Endothelial cell of hepatic sinusoid (primary cell): ENCODE data around the gene CYP4F2.
"Not testable (repeated sequence)": the region's sequence is repeated elsewhere in the genome, so short reads cannot be mapped to it uniquely, and the experiment has no call there.

Source experiments
- in situ Hi-C: cut with HindIII; loops from 2 replicates; pipeline ENCODE4 v1.10.0; 2017; ENCODE audit warnings: low sequenced_read_pairs

Gene CYP4F2

DNA sequence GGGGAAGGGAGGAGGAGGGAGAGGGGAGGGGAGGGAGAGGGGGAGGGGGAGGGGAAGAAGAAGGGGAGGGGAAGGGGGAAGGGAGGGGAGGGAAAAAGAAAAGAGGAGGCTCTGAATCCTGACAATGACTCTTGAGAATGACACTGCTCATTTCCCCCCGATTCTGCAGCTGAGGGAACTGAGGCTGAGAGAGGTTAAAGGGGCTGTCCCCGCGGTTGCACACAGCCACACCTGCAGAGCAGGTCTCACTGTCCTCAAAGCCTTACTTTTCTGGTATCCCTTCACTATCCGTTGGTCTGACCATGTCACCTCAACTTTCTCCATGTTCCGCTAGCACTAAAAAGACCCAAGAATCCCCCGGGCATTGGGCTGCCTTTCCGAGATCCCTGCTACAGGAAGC, 35.4 kb downstream of the CYP4F2 start:
- in situ Hi-C loops: no loop called here

DNA sequence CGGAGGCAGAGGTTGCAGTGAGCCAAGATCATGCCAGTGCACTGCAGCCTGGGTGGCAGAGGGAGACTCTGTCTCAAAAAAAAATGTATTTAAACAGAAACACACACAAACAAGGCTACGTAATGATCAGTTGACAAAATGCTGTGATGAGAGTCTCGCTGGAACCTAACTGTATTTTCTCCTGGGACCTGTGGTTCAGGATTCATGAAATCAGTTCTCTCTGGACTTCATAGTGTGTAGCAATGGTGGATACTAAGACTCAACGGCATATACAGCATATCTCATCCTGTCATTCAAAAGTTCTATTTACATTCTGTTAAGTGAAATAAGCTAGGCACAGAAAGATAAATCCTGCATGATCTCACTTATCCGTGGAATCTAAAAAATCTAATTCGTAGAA, 37.4 kb downstream of the CYP4F2 start:
- in situ Hi-C loops: no loop called here

DNA sequence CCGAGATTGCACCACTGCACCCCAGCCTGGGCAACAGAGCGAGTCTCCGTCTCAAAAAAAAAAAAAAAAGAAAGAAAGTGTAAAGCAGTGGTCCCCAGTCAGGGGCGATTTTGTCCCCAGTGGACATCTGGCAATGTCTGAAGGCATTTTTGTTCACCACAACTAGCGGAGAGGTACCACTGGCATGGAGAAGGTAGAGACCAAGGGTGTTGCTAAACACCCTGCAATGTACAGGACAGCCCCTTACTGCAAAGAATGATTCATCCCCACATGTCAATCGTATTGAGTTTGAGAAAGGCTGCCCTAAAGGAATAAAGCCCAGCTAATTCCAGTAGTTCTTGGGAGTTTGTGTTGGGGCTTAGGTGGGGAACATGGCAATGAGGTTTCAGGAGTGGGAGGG, 38.7 kb downstream of the CYP4F2 start:
- in situ Hi-C loops: no loop called here

DNA sequence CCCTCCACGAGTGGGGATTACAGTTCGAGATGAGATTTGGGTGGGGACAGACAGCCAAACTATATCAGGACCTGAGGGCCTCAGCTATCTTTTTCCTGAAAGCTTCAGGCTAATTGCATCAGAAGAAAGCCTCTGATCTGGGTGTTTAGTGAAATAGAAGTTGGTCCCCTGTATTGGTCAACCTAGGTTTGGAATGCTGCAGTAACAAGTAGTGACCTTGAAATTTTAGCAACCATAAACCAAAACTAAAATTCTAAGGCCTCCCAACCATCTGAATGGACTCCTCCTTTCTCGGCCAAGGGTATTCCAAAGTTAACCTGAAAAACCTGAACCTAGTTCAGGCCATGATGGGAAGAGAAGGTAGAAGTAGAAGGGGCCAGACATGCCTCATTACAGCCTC, 47.5 kb downstream of the CYP4F2 start:
- in situ Hi-C loops: loop anchor here (5.0 kb wide), 1 partner anchor 97 kb away; the partner anchor contains the start of gene OR10H4

DNA sequence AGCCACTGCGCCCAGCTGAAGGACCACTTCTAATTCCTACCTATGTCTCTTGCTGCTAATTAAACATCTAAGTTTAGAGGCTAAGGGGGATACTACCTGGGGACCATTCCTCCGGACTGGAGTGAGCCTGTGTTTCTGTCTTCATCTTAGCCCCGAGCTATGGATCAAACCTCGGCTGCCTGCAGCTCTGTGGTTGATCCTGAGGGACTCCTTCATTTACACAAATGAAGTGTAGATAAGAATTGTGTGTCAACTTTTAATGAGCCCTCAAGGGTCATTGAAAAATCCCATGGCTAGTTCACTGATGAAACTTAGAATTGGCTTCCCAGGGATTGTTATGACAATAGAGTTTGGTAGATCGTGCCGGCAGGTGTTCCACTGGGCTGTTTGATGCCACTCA, 51.0 kb downstream of the CYP4F2 start:
- in situ Hi-C loops: no loop called here

DNA sequence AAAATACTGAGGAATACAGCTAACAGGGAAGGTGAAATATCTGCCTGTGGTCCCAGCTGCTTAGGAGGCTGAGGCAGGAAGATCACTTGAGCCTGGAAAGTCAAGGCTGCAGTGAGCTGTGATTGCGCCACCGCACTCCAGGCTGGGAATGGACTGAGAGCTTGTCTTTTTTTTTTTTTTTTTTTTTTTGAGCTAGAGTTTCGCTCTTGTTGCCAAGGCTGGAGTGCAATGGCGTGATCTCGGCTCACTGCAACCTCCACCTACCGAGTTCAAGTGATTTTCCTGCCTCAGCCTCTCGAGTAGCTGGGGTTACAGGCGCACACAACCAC, 54.0 kb downstream of the CYP4F2 start:
- in situ Hi-C loops: not testable (repeated sequence)

DNA sequence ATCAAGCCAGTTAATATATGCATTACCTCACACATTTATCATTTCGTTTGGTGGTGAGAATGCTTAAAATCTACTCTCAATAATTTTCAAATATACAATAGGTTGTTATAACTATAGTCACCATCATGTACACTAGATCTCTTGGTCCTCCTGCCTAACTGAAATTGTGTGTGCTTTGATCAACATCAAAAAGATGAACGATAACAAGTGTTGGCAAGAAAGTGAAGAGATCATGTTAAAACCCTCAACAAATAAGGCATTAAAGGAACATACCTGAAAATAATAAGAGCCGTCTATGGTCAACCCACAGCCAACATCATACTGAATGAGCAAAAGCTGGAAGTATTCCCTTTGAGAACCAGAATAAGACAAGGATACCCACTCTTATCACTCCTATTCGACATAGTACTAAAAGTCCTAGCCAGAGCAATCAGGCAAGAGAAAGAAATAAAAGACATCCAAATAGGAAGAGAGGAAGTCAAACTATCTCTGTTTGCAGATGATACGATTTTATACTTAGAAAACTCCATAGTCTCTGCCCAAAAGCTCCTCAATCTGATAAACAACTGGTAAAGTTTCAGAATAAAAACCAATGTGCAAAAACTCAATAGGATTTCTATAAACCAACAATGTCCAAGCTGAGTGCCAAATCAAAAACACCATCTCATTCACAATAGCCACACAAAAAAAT, 54.5 kb downstream of the CYP4F2 start:
- in situ Hi-C loops: no loop called here

DNA sequence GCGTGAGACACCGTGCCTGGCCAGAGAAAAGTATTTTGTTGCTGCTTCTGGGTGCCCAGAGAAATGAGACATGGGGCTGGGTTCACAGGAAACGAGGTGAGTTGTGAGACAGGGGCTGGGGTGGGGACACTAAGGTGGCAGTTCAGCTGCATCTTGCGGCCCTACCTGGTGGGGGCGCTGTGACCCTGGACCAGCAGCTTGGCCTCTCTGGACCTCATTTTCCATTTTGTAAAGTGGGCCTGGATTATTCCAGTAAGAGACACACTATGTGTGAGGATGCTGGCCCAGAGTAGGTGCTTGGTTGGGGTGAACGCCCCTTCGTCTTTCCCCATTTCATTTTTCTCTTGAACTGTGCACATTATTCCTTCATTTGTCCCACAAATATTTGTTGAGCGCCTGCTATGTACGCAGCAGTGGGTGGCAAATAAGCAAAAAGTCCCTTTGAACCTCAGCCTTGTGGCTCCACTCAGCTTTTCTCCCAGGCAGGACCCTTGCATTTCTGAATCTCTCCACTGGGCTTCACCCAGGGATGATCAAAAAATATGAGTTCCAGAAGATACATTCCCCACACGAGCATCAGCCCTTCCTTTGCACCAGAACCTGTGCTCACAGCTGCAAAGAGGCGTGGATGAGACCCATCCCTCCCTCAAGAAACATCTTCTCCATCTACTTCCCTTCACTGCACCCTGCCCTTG, 55.9 kb downstream of the CYP4F2 start:
- in situ Hi-C loops: no loop called here

DNA sequence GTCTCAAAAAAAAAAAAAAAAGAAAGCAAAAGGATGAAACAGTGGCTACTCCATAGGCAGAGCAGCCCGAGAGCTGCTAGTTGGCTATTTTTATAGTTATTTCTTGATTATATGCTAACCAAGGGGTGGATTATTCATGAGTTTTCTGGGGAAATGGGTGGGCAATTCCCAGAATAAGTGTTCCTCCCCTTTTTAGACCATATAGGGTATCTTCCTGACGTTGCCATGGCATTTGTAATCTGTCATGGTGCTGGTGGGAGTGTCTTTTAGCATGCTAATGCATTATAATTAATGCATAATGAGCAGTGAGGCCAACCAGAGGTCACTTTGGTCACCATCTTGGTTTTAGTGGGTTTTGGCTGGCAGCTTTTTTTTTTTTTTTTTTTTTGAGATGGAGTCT, 57.0 kb downstream of the CYP4F2 start:
- in situ Hi-C loops: no loop called here

DNA sequence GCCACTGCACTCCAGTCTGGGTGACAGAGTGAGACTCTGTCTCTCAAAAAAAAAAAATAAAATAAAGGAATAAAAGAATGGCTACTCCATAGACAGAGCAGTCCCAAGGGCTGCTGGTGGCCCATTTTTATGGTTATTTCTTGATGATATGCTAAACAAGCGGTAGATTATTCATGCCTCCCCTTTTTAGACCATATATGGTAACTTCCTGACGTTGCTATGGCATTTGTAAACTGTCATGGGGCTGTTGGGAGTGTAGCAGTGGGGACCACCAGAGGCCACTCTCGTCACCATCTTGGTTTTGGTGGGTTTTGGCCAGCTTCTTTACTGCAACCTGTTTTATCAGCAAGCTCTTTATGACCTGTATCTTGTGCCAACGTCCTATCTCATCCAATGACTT, 58.0 kb downstream of the CYP4F2 start:
- in situ Hi-C loops: loop anchor here (5.0 kb wide), 1 partner anchor 62 kb away; no protein-coding TSS in a partner anchor

DNA sequence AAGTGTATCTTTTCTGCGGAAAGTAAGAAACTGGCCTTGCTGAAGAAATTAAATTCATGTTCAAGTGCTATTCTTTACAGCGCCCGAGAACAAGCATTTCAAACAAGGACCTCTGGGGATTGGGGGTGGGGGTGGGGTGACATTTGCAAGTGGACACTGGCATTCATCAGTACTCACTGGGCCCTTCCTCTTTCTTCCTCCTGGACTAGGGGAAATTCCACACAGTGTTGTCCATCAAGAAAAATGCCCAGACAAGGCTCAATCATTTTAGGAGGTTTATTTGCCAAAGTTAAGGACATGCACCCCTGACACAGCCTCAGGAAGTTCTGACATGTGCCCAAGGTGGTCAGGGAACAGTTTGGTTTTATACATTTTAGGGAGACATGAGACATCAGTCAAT, 59.5 kb downstream of the CYP4F2 start:
- in situ Hi-C loops: loop anchor here (5.0 kb wide), 1 partner anchor 64 kb away; no protein-coding TSS in a partner anchor

DNA sequence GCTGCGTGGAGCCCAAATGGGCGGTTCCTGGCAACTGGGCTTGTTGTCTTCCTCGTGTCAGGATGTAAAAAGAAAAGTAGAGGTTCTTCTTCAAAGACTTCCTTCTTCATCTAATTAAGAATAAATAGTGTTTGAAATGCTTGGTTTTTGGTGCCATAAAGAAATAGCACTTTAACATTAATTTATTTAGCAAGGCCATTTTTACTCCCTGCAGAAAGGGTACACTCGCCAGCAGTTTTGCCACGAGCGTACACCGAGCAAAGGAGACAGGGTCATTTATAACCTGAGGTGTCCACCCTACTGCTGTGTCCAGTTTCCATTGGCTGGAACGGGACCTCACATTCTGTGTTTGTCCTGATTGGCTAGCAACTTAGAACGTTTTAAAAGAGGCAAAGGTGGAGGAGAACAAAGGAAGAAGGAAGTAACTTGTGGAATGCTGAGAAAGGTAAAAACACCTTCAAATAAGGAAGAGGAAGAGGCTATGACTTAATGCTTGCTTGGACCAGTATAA, 60.6 kb downstream of the CYP4F2 start:
- in situ Hi-C loops: loop anchor here (5.0 kb wide), 1 partner anchor 65 kb away; no protein-coding TSS in a partner anchor

DNA sequence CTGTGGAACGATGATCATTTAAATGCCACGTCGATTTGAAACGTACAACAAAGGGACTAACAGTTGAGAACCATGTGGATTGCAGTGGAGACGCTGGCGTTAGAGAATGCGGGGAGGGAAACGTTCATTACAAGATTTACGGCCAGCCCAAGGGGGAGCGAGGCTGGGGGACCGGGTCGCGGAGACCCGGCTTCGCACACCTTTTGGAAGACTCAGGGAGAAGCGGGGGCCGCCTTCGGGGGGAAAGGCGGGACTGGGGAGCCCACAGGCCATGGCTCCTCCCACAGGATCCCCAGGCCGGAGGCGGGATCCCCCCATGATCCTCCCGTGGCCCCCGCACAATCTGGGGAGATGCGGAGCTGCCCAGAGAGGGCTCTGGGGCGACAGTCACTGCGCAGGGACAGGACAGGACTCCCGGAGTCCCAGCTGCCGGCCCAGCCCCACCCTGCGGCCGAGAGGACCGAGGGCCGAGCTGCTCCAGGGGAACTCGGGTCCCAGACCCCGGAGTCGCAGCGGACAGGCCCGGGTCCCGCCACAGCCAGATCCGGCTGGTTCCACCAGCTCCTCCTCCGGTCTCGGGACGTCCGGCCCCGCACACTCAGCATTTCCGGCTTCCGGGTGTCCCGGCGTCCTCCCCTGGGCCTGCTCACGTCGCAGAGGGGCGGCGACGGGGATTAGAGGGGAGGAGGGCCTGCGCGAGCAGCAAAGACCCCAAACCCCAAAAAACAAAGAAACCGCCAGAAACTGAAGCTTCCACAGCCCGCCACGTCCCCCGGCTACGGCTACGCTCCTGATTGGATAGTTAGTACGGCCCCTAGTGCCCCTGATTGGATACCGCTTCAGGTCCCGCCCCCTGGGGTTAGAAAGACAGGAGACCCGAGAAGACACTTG, 61.3 kb downstream of the CYP4F2 start:
- in situ Hi-C loops: loop anchor here (5.0 kb wide), 1 partner anchor 66 kb away; no protein-coding TSS in a partner anchor

DNA sequence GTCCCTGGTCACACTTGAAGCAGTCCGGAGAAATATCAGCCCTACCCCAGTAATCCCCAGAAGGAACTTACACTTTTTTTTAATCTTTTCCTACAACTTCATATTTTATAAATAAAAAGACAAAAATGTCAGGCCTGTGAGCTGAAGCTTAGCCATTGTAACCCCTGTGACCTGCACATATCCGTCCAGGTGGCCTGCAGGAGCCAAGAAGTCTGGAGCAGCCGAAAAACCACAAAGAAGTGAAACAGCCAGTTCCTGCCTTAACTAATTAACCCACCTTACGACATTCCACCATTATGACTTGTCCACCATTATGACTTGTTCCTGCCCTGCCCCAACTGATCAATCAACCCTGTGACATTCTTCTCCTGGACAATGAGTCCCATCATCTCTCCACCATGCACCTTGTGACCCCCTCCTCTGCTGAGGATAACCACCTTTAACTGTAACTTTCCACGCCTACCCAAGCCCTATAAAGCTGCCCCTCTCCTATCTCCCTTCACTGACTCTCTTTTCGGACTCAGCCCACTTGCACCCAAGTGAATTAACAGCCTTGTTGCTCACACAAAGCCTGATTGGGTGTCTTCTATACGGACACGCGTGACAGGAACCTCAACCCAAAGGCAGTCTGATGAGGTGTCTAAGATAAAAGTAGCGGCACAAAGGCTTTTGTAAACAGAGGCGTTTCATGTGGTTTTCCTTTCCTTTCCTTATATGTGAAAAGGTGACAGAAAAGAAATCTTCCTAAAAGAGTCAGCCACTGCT, 62.1 kb downstream of the CYP4F2 start:
- in situ Hi-C loops: loop anchor here (5.0 kb wide), 1 partner anchor 67 kb away; no protein-coding TSS in a partner anchor

DNA sequence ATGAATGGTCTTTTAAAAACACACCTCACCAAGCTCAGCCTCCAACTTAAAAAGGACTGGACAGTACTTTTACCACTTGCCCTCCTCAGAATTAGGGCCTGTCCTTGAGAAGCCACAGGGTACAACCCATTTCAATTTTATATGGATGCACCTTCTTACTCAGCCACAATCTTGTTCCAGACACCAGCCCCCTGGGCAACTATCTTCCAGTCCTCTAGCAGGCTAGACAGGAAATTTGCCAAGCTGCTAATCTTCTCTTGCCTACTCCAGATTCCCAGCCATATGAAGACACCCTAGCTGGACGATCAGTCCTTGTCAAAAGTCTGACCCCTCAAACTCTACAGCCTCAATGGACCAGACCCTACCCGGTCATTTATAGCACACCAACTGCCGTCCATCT, 63.6 kb downstream of the CYP4F2 start:
- in situ Hi-C loops: not testable (repeated sequence)

DNA sequence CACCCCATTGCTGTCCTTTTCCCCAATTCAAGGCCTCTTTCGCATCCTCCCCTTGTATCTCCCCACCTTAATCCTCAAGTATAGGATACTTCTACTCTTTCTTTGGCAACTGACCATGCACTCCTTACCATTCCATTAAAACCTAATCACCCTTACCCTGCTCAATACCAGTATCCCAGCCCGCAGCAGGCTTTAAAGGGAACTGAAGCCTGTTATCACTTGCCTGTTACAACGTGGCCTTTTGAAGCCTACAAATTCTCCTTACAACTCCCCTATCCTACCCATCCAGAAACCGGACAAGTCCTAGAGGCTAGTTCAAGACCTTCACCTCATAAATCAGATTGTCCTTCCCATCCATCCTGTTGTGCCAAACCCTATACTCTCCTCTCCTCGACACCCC, 66.2 kb downstream of the CYP4F2 start:
- in situ Hi-C loops: no loop called here

DNA sequence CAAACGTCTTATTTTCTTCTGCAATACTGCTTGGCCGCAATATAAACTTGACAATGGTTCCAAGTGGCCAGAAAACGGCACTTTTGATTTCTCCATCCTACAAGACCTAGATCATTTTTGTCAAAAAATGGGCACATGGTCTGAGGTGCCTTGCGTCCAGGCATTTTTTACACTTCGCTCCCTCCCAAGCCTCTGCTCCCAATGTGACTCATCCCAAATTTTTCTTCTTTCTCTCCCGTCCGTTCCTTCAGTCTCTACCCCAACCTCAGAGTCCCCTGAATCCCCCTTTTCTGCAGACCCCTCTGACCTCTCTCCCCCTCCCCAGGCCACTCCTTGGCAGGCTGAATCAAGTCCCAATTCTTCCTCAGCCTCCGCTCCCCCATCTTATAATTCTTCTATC, 68.1 kb downstream of the CYP4F2 start:
- in situ Hi-C loops: no loop called here

DNA sequence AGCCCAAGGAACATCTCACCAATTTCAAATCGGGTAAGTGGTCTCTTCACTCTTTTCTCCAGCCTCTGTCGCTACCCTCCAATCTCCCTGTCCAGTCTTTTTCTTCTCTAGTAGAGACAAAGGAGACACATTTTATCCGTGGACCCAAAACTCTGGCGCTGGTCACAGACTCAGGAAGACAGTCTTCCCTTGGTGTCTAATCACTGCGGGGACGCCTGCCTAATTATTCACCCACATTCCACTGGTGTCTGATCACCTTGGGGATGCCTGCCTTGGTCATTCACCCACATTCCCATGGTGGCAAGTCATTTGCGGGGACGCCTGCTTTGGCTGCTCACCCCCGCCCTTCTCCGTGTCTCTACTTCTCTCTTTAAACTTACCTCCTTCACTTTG, 68.6 kb downstream of the CYP4F2 start:
- in situ Hi-C loops: no loop called here

DNA sequence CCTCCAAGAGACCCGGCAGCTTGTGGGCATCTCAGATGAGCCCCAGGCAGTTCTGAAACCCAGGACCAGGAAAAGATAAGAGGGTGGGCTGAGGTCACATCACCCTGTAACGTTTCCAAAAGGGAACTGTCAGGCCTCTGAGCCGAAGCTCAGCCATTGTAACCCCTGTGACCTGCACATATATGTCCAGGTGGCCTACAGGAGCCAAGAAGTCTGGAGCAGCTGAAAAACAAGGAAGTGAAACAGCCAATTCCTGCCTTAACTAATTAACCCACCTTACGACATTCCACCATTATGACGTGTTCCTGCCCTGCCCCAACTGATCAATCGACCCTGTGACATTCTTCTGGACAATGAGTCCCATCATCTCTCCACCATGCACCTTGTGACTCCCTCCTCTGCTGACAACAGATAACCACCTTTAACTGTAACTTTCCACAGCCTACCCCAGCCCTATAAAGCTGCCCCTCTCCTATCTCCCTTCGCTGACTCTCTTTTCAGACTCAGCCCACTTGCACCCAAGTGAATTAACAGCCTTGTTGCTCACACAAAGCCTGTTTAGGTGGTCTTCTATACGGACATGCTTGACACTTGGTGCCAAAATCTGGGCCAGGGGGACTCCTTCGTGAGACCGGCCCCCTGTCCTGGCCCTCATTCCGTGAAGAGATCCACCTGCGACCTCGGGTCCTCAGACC, 69.1 kb downstream of the CYP4F2 start:
- in situ Hi-C loops: not testable (repeated sequence)

DNA sequence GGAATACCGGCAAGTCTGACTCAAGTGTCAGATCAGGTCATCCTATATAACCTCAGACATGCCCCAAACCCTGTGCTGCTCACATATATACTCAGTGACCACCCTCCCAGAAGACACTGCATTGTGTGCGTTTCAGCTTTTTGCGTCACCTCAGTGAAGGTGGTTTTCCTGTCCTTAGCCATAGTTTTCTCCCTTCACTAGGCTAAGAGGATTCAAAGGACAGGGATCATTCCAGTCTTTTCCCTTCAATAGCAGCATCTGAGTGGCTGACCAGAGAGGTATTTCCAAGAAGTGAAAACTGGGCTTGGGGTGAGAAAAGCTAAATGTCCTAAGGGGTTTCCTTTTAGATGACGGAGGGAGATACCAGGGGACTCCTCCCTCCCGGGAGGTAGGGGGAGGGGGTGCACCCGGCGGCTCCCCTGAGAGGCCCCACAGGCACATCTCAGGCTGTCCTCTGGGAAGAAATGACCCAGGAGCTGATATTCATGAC, 69.7 kb downstream of the CYP4F2 start:
- in situ Hi-C loops: no loop called here
